Gastrocnemius medialis (tissue), 4 donors: Measurements from ENCODE around the gene GCKR. TPM values are rescaled to one million over a fixed set of nuclear protein-coding genes. Genes with fewer than 3 reads are reported as not detected.

ENCODE experiments used
- total RNA-seq, 4 donors: library from RNA; depleted of rRNA; stranded (reverse); fragments of >200 nt; gene quantifications; one replicate each; pipeline versions ENCODE4 v1.1.0 to v1.2.3, GENCODE V29; 2016

GCKR gene
- total RNA-seq, 4 donors from 2014 or later: 0.40 TPM; not detected in 3

Other genes starting within 250 kb of the GCKR start
- under 1 TPM in 1 of 4 donors, not detected in 3; 0.20 TPM for gene SLC30A3, start 233.8 kb upstream of the GCKR start, total RNA-seq
- gene DNAJC5G, start 221.4 kb upstream of the GCKR start, total RNA-seq: not detected
- 100 to 1,000 TPM; 219 to 554 (median 427) TPM for gene TRIM54, start 214.4 kb upstream of the GCKR start, total RNA-seq
- gene UCN, start 188.4 kb upstream of the GCKR start, total RNA-seq: not detected
- gene MPV17, start 173.7 kb upstream of the GCKR start, total RNA-seq: 10 to 100 TPM in 3 of 4 donors, 1 to 10 TPM in 1; 9.9 to 16.0 (median 11.5) TPM
- gene GTF3C2, start 140.1 kb upstream of the GCKR start, total RNA-seq: 10 to 100 TPM; 25.3 to 45.6 (median 40.5) TPM
- gene EIF2B4, start 126.5 kb upstream of the GCKR start, total RNA-seq: 10 to 100 TPM; 50.5 to 57.9 (median 53.8) TPM
- gene SNX17, start 126.2 kb upstream of the GCKR start, total RNA-seq: 10 to 100 TPM; 47.2 to 91.5 (median 56.3) TPM
- 1 to 10 TPM; 2.0 to 7.6 (median 4.5) TPM for gene ZNF513, start 116.1 kb upstream of the GCKR start, total RNA-seq
- 100 to 1,000 TPM in 1 of 4 donors, 10 to 100 TPM in 3; 47.2 to 111 (median 92.2) TPM for gene PPM1G, start 87.2 kb upstream of the GCKR start, total RNA-seq
- gene NRBP1, start 68.2 kb upstream of the GCKR start, total RNA-seq: 100 to 1,000 TPM in 3 of 4 donors, 10 to 100 TPM in 1; 91.8 to 125 (median 120) TPM
- 1 to 10 TPM in 1 of 4 donors, under 1 TPM in 1, not detected in 2; 0.93 to 2.1 TPM for gene KRTCAP3, start 54.5 kb upstream of the GCKR start, total RNA-seq
- gene IFT172, start 7.1 kb upstream of the GCKR start, total RNA-seq: 10 to 100 TPM in 2 of 4 donors, 1 to 10 TPM in 2; 3.1 to 16.8 (median 8.6) TPM
- gene FNDC4, start 1.6 kb upstream of the GCKR start, total RNA-seq: 1 to 10 TPM; 2.0 to 6.4 (median 3.1) TPM
- gene ZNF512, start 86.2 kb downstream of the GCKR start, total RNA-seq: 10 to 100 TPM in 2 of 4 donors, 1 to 10 TPM in 2; 5.8 to 15.6 (median 8.4) TPM
- gene CCDC121, start 132.2 kb downstream of the GCKR start, total RNA-seq: 1 to 10 TPM in 3 of 4 donors, under 1 TPM in 1; 0.56 to 2.0 (median 1.3) TPM
- 10 to 100 TPM; 21.0 to 30.0 (median 25.0) TPM for gene GPN1, start 132.2 kb downstream of the GCKR start, total RNA-seq
- 10 to 100 TPM; 14.6 to 26.0 (median 21.9) TPM for gene SUPT7L, start 166.8 kb downstream of the GCKR start, total RNA-seq
- 10 to 100 TPM; 32.1 to 44.2 (median 34.6) TPM for gene SLC4A1AP, start 167.1 kb downstream of the GCKR start, total RNA-seq